ENCODE data around the gene GTPBP3.

DNA sequence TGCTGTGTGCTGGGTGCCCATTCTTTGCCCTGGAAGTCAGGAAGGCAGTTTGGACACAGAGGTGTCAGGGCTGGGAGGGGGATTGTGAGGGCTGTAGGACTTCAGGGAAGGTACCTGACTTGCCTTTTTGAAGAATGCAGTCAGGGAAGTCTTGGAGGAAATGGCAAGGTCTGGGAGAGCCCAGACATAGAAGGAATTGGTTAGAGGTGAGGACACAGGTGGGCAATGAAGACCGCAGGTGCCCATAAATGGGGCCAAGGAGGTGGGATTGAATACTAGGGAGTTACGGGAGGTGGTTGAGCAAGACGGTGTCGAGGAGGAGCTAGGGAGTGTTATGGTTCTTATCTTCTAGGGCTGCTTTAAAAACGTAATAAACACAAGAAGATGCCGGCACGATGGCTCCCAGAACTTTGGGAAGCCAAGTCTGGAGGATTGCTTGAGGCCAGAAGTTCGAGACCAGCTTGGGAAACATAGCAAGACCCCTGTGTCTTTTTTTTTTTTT lies 29.4 kb upstream of the GTPBP3 start:
- TF ChIP-seq EZH2 (IDR thresholded peaks at IDR 0.05; ENCODE audit: borderline replicate concordance, low read depth, low read length, severe bottlenecking): no peak
- TF ChIP-seq, protein P1, sequence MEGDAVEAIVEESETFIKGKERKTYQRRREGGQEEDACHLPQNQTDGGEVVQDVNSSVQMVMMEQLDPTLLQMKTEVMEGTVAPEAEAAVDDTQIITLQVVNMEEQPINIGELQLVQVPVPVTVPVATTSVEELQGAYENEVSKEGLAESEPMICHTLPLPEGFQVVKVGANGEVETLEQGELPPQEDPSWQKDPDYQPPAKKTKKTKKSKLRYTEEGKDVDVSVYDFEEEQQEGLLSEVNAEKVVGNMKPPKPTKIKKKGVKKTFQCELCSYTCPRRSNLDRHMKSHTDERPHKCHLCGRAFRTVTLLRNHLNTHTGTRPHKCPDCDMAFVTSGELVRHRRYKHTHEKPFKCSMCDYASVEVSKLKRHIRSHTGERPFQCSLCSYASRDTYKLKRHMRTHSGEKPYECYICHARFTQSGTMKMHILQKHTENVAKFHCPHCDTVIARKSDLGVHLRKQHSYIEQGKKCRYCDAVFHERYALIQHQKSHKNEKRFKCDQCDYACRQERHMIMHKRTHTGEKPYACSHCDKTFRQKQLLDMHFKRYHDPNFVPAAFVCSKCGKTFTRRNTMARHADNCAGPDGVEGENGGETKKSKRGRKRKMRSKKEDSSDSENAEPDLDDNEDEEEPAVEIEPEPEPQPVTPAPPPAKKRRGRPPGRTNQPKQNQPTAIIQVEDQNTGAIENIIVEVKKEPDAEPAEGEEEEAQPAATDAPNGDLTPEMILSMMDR (IDR thresholded peaks at IDR 0.05; ENCODE audit: borderline replicate concordance, extremely low read depth, low read length, poor library complexity, severe bottlenecking): no peak

Data from DND-41 (cell line).